ENCODE results near the gene STAU1. TPM values are rescaled to one million over a fixed set of nuclear protein-coding genes. Genes with fewer than 3 reads are reported as not detected.
"Not testable (repeated sequence)": the region's sequence is repeated elsewhere in the genome, so short reads cannot be mapped to it uniquely, and the experiment has no call there.

Gene STAU1
- polyA plus RNA-seq, 1 experiment = 80.7 TPM

DNA sequence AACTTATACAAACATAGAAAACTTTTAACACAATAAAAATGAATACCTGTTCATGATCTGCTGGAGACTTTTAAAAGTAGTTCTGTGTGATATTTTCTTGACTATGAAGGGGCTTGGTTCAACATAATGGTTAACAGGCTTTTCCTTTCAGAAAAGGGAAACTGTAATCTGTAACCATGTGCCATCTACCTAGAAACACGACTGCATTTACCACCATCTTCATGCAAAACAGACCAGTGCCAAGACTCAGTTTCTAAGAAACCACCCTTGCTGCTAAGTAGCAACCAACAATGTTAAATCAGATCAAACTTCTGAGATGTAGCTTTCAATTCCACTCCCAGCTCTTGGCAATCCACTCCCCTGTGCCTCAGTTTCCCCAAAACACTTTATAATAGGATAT, 15.7 kb downstream of the STAU1 start:
- CTCF ChIA-PET = interaction anchor here (0.6 kb wide), 1 partner anchor 47 kb away, joined by 5 read pairs; the partner anchor contains the start of gene DDX27
- POLR2A ChIA-PET = no interaction called here
- H3K4me3 ChIP-seq (ENCODE audit: low read depth, low read length) = no peak overlapping the region
- H3K27me3 ChIP-seq (ENCODE audit: control insufficient read depth, insufficient read depth, low read length) = no peaks in the 10 kb centered on the region
- H3K9me3 ChIP-seq (ENCODE audit: control insufficient read depth, insufficient read depth, low read length) = no peaks in the 10 kb centered on the region
- TF ChIP-seq, protein P1, sequence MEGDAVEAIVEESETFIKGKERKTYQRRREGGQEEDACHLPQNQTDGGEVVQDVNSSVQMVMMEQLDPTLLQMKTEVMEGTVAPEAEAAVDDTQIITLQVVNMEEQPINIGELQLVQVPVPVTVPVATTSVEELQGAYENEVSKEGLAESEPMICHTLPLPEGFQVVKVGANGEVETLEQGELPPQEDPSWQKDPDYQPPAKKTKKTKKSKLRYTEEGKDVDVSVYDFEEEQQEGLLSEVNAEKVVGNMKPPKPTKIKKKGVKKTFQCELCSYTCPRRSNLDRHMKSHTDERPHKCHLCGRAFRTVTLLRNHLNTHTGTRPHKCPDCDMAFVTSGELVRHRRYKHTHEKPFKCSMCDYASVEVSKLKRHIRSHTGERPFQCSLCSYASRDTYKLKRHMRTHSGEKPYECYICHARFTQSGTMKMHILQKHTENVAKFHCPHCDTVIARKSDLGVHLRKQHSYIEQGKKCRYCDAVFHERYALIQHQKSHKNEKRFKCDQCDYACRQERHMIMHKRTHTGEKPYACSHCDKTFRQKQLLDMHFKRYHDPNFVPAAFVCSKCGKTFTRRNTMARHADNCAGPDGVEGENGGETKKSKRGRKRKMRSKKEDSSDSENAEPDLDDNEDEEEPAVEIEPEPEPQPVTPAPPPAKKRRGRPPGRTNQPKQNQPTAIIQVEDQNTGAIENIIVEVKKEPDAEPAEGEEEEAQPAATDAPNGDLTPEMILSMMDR (IDR thresholded peaks at IDR 0.05; ENCODE audit: low read depth, low read length) = no peak
- no peak for DNase-seq (ENCODE audit: low read depth, low spot score)
- no peak overlapping the region for H3K27ac ChIP-seq (ENCODE audit: low read depth, low read length)

DNA sequence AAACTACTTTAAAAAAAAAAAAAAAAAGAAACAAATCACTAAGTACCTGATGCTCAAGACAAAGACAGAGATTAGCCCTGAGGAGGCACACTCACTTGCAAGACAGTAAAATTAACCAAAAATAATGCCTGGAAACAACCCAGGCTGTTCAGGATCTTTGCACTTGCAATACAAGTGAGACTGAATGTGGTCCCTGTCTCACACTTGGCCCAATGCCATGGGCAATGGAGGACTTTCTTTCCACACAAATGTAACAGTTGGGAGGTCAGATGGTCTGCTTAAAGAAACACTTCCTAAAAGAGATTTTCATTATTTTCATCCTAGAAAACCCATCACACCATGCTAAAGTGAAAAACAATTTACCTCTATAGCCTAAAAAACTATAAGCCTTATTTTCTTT, 16.2 kb downstream of the STAU1 start:
- no peak for DNase-seq (ENCODE audit: low read depth, low spot score)
- Histone ChIP-seq H3K4me3 (ENCODE audit: low read depth, low read length) (no peak overlapping the region), H3K27me3 (ENCODE audit: control insufficient read depth, insufficient read depth, low read length) (no peaks in the 10 kb centered on the region), H3K9me3 (ENCODE audit: control insufficient read depth, insufficient read depth, low read length) (no peaks in the 10 kb centered on the region), H3K27ac (ENCODE audit: low read depth, low read length) (no peak overlapping the region)
- TF ChIP-seq, protein P1 (IDR thresholded peaks at IDR 0.05; ENCODE audit: low read depth, low read length) = no peak
- ChIA-PET CTCF (no interaction called here), POLR2A (no interaction called here)

DNA sequence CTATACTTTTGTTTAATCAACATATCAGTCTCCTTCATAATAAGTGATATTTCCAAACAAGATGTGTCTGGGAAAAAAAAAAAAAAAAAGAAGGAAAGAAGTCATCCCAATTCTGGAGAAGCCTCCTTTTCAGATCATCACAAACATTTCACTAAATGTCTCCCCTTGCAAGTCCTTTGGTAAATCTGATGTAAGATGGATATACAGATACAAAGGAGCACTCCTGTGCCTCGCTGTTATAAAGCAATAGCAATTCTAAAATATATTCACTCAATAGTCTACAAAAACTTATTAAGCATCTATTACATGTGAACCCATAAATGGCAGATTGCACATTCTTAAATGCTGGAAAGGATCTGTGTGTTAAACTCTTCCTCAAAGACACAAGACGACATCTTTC, 17.4 kb downstream of the STAU1 start:
- no peaks in the 10 kb centered on the region for H3K9me3 ChIP-seq (ENCODE audit: control insufficient read depth, insufficient read depth, low read length)
- CTCF ChIA-PET = interaction anchor here (0.7 to 1.0 kb wide), 2 partner anchors 11 to 12 kb away, joined by 4 to 6 read pairs; no protein-coding TSS in a partner anchor
- no peaks in the 10 kb centered on the region for H3K27me3 ChIP-seq (ENCODE audit: control insufficient read depth, insufficient read depth, low read length)
- TF ChIP-seq, protein P1 (IDR thresholded peaks at IDR 0.05; ENCODE audit: low read depth, low read length) = no peak
- no peak overlapping the region for H3K27ac ChIP-seq (ENCODE audit: low read depth, low read length)
- H3K4me3 ChIP-seq (ENCODE audit: low read depth, low read length) = no peak overlapping the region
- no peak for DNase-seq (ENCODE audit: low read depth, low spot score)
- POLR2A ChIA-PET = no interaction called here

DNA sequence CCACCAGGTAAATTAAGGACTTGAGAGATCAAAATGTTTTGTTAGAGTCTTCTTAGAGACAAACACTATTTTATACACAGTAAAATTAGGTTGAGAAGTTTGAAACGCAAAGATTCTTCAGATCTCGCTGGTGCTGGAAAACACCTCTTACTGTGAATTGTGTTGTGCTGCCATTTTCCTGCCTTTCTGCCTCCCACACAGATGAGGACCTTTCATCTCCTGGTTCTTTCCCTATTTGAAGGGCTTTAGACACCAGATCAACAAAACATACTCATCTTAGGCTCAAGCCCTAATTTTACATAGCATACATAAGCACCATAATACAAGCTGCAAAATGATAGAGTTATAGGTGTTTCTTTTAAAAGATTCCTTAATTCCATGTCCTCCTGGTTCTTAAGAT, 18.6 kb downstream of the STAU1 start:
- no peaks in the 10 kb centered on the region for H3K9me3 ChIP-seq (ENCODE audit: control insufficient read depth, insufficient read depth, low read length)
- DNase-seq (ENCODE audit: low read depth, low spot score) = no peak
- no peaks in the 10 kb centered on the region for H3K27me3 ChIP-seq (ENCODE audit: control insufficient read depth, insufficient read depth, low read length)
- TF ChIP-seq, protein P1 (IDR thresholded peaks at IDR 0.05; ENCODE audit: low read depth, low read length) = no peak
- CTCF ChIA-PET = interaction anchor here (1.0 kb wide), 1 partner anchor 13 kb away, joined by 4 read pairs; no protein-coding TSS in a partner anchor
- H3K27ac ChIP-seq (ENCODE audit: low read depth, low read length) = no peak overlapping the region
- H3K4me3 ChIP-seq (ENCODE audit: low read depth, low read length) = no peak overlapping the region
- POLR2A ChIA-PET = no interaction called here

DNA sequence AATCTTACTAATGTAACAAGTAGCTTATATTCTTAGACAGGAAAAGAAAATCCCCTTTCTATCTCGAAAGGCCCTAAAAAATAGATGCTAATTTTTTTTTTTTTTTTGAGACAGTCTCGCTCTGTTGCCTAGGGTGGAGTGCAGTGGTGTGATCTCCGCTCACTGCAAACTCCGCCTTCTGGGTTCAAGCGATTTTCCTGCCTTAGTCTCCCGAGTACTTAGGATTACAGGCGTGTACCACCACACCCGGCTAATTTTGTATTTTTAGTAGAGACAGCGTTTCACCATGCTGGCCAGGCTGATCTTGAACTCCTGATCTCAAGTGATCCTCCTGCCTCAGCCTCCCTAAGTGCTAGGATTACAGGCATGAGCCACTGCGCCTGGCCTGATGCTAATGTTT, 19.3 kb downstream of the STAU1 start:
- H3K4me3 ChIP-seq (ENCODE audit: low read depth, low read length); POLR2A ChIA-PET; H3K27me3 ChIP-seq (ENCODE audit: control insufficient read depth, insufficient read depth, low read length); H3K27ac ChIP-seq (ENCODE audit: low read depth, low read length); H3K9me3 ChIP-seq (ENCODE audit: control insufficient read depth, insufficient read depth, low read length); DNase-seq (ENCODE audit: low read depth, low spot score): not testable (repeated sequence)
- CTCF ChIA-PET = interaction anchor here (1.3 to 3.8 kb wide), 3 partner anchors 20 to 48 kb away, joined by 3 to 29 read pairs (median 7); no protein-coding TSS in a partner anchor

All from AG04450 (cell line).